Coronary artery (tissue), 2 donors: Measurements from ENCODE around the gene MDFI.

Experiments used
- DNase-seq: peaks from one replicate; pipeline ENCODE4 v3.0.0-alpha.2; 2017; ENCODE audit warnings: low spot score
- H3K27ac ChIP-seq, 2 donors: fragments of 200-600 bp; sonication (generic); one replicate each; pipeline ENCODE4 v1.5.1; 2016 to 2019
- H3K4me3 ChIP-seq: fragments of 200-600 bp; sonication (generic); 2 replicates; pipeline ENCODE4 v1.5.1; 2016; ENCODE audit warnings: mild to moderate bottlenecking, moderate library complexity
- TF ChIP-seq, protein P1 (sequence below): fragments of 200-600 bp; sonication (generic); IDR thresholded peaks from one replicate; pipeline ENCODE4 v1.5.1; 2019; ENCODE audit warnings: antibody characterized with exemption

Gene MDFI

GRCh38 chr6:41624621-41625380, 13.5 kb upstream of the MDFI start:
- H3K4me3 ChIP-seq = no peak overlapping the region
- DNase-seq = no peak

DNA sequence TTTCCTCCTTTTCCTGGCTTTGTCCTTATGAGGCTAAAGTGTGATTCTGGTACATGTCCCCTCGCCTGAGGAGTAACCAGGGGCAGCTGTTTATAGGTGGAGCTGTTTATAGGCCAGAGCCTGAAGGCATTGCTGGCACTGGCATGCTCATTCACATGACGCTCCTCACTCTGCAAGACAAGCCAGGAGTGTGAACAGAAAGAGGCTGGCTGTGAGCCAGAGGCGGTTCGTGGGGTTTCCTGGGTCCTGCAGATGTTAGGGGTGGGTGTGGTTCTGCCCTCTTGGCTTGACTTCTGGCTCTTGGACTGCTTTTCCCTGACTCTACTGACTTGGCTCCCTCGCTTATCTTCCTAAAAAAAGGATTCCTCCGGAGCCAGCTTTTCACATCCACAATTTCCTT, 12.8 kb upstream of the MDFI start:
- no peak for DNase-seq
- Histone ChIP-seq H3K27ac (no peak overlapping the region), H3K4me3 (no peak overlapping the region)
- TF ChIP-seq, protein P1, sequence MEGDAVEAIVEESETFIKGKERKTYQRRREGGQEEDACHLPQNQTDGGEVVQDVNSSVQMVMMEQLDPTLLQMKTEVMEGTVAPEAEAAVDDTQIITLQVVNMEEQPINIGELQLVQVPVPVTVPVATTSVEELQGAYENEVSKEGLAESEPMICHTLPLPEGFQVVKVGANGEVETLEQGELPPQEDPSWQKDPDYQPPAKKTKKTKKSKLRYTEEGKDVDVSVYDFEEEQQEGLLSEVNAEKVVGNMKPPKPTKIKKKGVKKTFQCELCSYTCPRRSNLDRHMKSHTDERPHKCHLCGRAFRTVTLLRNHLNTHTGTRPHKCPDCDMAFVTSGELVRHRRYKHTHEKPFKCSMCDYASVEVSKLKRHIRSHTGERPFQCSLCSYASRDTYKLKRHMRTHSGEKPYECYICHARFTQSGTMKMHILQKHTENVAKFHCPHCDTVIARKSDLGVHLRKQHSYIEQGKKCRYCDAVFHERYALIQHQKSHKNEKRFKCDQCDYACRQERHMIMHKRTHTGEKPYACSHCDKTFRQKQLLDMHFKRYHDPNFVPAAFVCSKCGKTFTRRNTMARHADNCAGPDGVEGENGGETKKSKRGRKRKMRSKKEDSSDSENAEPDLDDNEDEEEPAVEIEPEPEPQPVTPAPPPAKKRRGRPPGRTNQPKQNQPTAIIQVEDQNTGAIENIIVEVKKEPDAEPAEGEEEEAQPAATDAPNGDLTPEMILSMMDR = no peak

More at GRCh38 chr6:41624621-41625380, 13.5 kb upstream of the MDFI start:
- H3K27ac ChIP-seq = no peak overlapping the region
- TF ChIP-seq, protein P1 = no peak

DNA sequence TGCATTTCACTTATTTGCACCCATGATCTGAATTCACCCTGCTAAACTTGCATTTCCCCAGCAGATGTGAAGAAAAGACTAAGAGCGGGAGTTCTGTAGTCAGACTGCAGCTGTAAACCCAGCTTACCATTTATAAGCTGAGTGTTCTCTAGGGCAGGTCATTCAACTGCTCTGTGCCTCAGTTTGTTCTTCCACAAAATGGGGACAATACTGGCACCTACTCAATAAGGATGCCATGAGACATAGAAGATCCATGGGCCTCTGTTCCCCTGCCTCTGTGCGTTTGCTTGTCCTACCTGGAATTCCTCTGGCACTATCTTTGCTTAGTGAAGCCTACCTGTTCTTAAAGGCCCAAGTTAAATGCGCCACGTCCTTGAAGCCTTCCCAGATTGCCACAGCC, 12.2 kb upstream of the MDFI start:
- Histone ChIP-seq H3K4me3 (no peak overlapping the region), H3K27ac (no peak overlapping the region)
- TF ChIP-seq, protein P1 = no peak
- DNase-seq = no peak

- Histone ChIP-seq H3K4me3 (no peak overlapping the region), H3K27ac (no peak overlapping the region)
- TF ChIP-seq, protein P1 = no peak
- DNase-seq = no peak
Observed at GRCh38 chr6:41626917-41627316, 11.4 kb upstream of the MDFI start.

GRCh38 chr6:41629128-41629527, 9.1 kb upstream of the MDFI start:
- TF ChIP-seq, protein P1 = no peak
- DNase-seq = no peak
- H3K27ac ChIP-seq = no peak overlapping the region
- H3K4me3 ChIP-seq = no peak overlapping the region

DNA sequence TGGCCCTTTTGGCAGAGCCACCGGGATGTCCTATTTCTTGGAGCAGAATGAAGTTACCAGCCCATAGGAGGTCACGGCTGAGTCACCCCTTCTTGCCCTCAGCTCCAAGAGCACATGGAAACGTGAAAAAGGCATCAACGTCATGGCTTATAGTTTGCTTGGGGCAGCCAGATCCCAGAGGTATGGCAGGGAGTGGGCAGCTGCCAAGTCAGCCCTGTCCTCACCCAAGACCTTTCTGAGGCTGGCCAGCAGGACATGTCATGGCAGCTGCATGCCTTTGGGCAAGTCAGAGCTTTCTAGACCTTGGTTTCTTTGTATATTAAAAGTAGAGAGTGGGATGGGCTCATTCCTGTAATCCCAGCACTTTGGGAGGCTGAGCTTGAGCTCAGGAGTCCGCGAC, 8.2 kb upstream of the MDFI start:
- Histone ChIP-seq H3K27ac (no peak overlapping the region), H3K4me3 (no peak overlapping the region)
- no peak for DNase-seq

DNA sequence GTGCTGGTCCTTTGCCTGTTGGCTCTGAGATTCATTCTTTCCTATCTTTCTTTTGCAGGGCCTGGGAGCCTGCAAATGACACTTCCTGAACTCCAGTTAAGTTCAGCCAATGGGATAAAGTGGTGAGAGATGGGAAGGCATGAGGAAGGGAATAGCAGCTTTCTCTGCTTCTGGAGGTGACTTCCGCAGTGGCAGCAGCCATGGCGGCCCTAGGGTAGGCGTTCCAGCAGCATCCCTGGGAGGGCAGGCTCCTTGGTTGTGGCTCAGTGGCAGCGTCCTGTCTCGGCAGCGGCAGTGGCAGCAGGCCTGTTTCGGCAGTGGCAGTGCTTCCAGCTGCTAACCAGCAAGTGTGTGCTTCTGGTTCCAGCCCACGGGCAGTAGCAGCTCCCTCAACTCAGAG, 7.3 kb upstream of the MDFI start:
- TF ChIP-seq, protein P1 = no peak
- DNase-seq = no peak
- H3K4me3 ChIP-seq = no peak overlapping the region
- H3K27ac ChIP-seq = no peak overlapping the region

More for the DNA sequence above, 8.2 kb upstream of the MDFI start:
- TF ChIP-seq, protein P1 = no peak
